ENCODE measurements around the gene P2RX5.

The P2RX5 gene

DNA sequence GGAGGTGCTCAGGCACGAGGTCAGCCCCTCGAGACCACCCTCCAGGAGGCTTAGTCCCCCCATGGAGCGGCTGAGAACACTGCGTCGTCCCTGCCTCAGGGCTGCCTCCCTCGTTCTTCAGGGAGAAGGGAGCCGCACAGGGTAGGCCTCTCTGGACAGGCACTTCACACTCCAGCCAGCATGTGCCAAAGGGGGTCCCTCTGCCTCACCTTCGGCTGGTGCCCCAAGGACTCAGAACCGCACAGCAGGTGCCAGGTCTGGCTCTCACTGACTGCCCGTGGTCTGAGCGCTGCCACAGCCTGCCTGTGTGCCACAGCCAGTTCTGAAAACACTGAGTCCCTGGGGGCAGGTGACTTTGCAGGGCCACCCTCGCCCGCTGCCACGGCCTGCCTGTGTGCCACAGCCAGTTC is 7.1 kb downstream of the P2RX5 start:
- H3K9me3 ChIP-seq (ENCODE audit: insufficient read depth, low read length): no peaks in the 10 kb centered on the region
- H4K20me1 ChIP-seq (ENCODE audit: insufficient read depth, low read length): peaks cover 49% of the 10 kb centered on the region
- no peak overlapping the region; the same call in 1 of the 2 replicates for H3K27ac ChIP-seq (ENCODE audit: low read length)
- no peak overlapping the region for H2AFZ ChIP-seq (ENCODE audit: low read depth, low read length)
- peaks cover 30% of the 10 kb centered on the region for H3K79me2 ChIP-seq (ENCODE audit: low read length)
- peaks cover 21% of the 10 kb centered on the region for H3K36me3 ChIP-seq (replicated peaks; ENCODE audit: low read depth, low read length)
- no peak overlapping the region for H3K9ac ChIP-seq (ENCODE audit: low read length)
- H3K4me3 ChIP-seq (ENCODE audit: low read length): no peak overlapping the region
- TF ChIP-seq CTCF (IDR thresholded peaks at IDR 0.05; ENCODE audit: low read depth, low read length) (no peak), EZH2phosphoT487 (IDR thresholded peaks at IDR 0.05; ENCODE audit: low read depth) (no peak)
- H3K4me2 ChIP-seq (ENCODE audit: low read length): no peak overlapping the region
- no peaks in the 10 kb centered on the region for H3K27me3 ChIP-seq (ENCODE audit: low read depth, low read length)
- peaks cover 36% of the 10 kb centered on the region for H3K4me1 ChIP-seq (ENCODE audit: low read length)

DNA sequence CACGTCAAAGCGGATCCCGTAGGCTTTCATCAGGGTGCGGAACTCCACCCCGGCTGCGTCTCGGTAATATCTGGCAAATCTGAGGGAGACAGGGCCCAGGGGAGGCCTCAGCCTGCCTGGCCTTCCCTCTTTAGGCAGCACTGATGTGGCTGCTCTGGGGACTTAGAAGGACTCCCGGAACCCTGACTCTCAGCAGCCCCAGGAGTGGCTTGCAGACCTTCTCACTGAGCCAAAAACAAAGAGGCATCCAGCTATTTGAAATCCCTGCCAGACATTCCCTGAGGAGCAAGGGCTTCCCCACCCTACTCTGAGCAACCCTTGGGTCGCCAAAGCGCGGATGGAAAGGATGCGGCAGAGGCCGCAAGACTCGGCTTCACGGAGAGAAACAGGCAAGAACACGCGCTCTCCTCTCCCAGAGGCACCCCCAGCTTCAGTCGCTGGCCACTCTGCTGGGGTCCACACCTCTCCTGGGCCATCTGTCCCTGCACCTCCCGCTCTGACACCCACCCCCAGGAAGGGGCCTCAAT is 7.9 kb downstream of the P2RX5 start:
- Histone ChIP-seq H3K79me2 (ENCODE audit: low read length) (peaks cover 23% of the 10 kb centered on the region), H3K4me3 (ENCODE audit: low read length) (no peak overlapping the region), H4K20me1 (ENCODE audit: insufficient read depth, low read length) (peaks cover 45% of the 10 kb centered on the region), H3K9ac (ENCODE audit: low read length) (no peak overlapping the region), H3K4me1 (ENCODE audit: low read length) (peaks cover 32% of the 10 kb centered on the region), H3K27ac (ENCODE audit: low read length) (peak overlapping the region; percentile 22; the same call in 1 of the 2 replicates), H3K4me2 (ENCODE audit: low read length) (peak overlapping the region; percentile 16), H3K9me3 (ENCODE audit: insufficient read depth, low read length) (no peaks in the 10 kb centered on the region), H3K36me3 (replicated peaks; ENCODE audit: low read depth, low read length) (peaks cover 21% of the 10 kb centered on the region), H3K27me3 (ENCODE audit: low read depth, low read length) (no peaks in the 10 kb centered on the region), H2AFZ (ENCODE audit: low read depth, low read length) (no peak overlapping the region)
- TF ChIP-seq EZH2phosphoT487 (IDR thresholded peaks at IDR 0.05; ENCODE audit: low read depth): no peak
- TF ChIP-seq CTCF (IDR thresholded peaks at IDR 0.05; ENCODE audit: low read depth, low read length): no peak

GRCh38 chr17:3685174-3685573 is 10.8 kb downstream of the P2RX5 start:
- Histone ChIP-seq H3K9me3 (ENCODE audit: insufficient read depth, low read length) (no peaks in the 10 kb centered on the region), H3K9ac (ENCODE audit: low read length) (no peak overlapping the region), H3K4me2 (ENCODE audit: low read length) (no peak overlapping the region), H3K27ac (ENCODE audit: low read length) (no peak overlapping the region), H3K4me3 (ENCODE audit: low read length) (no peak overlapping the region), H3K4me1 (ENCODE audit: low read length) (peaks cover 19% of the 10 kb centered on the region), H4K20me1 (ENCODE audit: insufficient read depth, low read length) (peaks cover 20% of the 10 kb centered on the region), H2AFZ (ENCODE audit: low read depth, low read length) (no peak overlapping the region), H3K36me3 (replicated peaks; ENCODE audit: low read depth, low read length) (peaks cover 13% of the 10 kb centered on the region), H3K27me3 (ENCODE audit: low read depth, low read length) (no peaks in the 10 kb centered on the region), H3K79me2 (ENCODE audit: low read length) (no peaks in the 10 kb centered on the region; the same call in 1 of the 2 replicates)
- TF ChIP-seq EZH2phosphoT487 (IDR thresholded peaks at IDR 0.05; ENCODE audit: low read depth) (no peak), CTCF (IDR thresholded peaks at IDR 0.05; ENCODE audit: low read depth, low read length) (no peak)

DNA sequence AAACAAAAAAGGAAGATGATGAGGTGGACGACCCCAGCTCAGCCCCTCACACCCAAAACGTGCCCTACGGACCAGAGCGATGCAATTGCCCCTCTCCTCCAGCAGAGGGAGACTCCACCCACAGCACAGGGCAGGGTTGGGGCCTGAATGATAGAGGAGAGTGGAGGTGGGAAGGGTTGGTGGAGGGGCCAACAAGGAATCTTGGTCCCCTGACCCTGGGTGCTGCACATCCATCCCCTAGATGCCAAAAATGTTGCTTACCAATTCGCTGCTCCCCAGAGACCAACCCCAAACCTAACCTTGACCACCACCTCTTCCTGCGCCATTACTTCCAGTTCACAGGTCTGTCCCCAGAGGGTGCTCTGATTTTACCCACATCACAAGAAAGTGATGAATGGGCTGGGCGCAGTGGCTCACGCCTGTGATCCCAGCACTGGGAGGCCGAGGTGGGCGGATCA is 12.9 kb downstream of the P2RX5 start:
- Histone ChIP-seq H3K9ac (ENCODE audit: low read length) (no peak overlapping the region), H3K36me3 (replicated peaks; ENCODE audit: low read depth, low read length) (peaks cover 5% of the 10 kb centered on the region), H4K20me1 (ENCODE audit: insufficient read depth, low read length) (peaks cover 2% of the 10 kb centered on the region; the same call in 1 of the 2 replicates), H3K9me3 (ENCODE audit: insufficient read depth, low read length) (no peaks in the 10 kb centered on the region), H3K4me2 (ENCODE audit: low read length) (no peak overlapping the region), H3K4me3 (ENCODE audit: low read length) (no peak overlapping the region), H3K27ac (ENCODE audit: low read length) (no peak overlapping the region), H3K4me1 (ENCODE audit: low read length) (peaks cover 5% of the 10 kb centered on the region), H3K27me3 (ENCODE audit: low read depth, low read length) (no peaks in the 10 kb centered on the region), H3K79me2 (ENCODE audit: low read length) (no peaks in the 10 kb centered on the region), H2AFZ (ENCODE audit: low read depth, low read length) (no peak overlapping the region)
- peak; percentile 73 for TF ChIP-seq CTCF (IDR thresholded peaks at IDR 0.05; ENCODE audit: low read depth, low read length)
- no peak for TF ChIP-seq EZH2phosphoT487 (IDR thresholded peaks at IDR 0.05; ENCODE audit: low read depth)

All from OCI-LY3 (cell line).